ENCODE data around the gene CFAP61.
"Not testable (repeated sequence)": the region's sequence is repeated elsewhere in the genome, so short reads cannot be mapped to it uniquely, and the experiment has no call there.

Gene CFAP61

DNA sequence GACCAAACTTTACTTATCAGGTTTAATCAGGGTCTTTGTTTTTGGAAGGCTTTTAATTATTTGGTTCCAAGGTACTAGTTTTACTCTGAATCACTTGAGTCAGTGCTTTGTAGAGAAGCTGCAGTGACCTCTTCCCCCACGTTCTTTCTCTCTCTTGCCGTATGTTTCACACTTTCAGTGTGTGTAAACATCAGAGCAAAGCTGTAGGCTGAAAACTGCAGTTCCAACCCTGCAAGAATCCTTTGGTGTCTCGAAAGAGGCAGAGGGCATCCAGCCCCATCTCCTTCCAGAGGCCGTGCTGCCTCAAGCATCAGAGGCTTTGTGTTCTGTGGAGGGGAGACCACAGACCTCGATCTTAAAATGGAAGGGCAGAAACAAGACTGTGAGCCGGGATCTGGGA is 42.1 kb downstream of the CFAP61 start:
- no peak for DNase-seq

DNA sequence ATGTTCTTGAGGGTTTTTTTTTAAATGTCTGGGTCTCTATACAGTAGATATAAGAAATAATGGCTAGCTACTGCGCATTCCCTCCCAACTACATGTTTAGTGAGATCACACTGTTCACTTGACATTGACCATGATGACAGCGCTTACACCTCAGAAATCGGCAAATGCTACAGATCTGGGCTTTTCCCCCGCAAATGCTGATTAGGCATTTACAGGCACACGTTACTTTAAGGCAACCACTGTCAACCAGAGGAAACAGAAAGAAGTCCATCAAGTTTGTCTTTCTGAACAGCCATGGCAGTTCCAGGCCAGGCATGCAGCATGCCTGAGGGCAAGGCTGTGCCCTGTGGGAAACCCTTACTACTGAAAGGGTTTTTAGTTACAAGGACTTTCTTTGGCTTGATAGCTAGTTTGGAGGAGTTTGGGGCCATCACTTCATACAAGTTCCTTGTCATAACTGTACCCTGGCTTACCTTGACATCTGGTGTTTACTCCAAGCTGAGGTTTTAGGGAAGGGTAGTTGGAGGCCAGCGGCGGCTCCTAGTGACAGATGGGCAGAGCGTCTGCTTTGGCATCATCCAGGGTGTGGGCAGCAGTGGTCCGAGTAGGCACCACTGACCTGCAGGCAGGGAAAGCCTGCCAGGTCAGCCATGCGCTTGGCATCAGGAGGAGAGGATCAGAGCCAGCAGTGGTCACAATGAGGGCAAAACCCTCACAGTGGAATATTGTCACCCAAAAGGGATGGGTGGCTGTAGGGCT is 43.0 kb downstream of the CFAP61 start:
- DNase-seq = no peak

DNA sequence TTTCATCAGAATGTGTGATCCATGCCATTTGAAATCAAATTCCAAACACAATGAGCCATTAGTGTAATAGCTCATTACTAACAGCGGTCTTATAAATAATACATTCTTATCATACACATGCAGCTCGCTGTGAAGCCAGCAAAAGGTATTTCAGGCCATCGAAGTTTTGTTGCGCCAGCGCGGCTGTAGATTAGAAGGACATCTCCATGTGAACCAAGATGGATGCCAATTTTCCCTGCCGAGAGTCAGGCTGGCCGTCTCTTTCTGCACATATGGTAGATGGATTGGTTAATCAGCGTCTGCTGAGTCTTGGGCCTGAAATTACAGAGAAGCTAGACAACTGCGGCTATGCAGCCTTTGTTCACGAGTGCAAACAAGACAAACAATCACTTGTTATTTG is 44.1 kb downstream of the CFAP61 start:
- no peak for DNase-seq

DNA sequence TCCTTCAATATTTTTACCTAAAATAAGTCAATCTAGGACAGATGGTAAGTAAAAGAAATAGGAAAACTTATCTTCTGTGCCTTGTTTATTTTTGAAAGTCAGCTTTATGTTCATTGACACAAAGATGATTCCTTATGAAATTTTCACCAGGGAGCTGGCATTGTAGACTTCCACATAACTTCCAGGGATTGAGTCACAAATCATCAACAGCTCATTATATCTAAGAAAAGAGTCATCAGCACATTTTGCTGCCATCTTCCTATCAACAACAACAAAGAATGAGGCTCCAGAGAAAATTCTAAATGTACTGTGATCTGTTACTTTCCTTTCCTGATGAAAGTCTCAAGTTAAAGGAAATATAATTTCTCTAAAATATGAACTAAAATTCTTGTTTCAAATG is 48.5 kb downstream of the CFAP61 start:
- DNase-seq = no peak

GRCh38 chr20:20102163-20102562 is 49.8 kb downstream of the CFAP61 start:
- peak; percentile 2 for DNase-seq

DNA sequence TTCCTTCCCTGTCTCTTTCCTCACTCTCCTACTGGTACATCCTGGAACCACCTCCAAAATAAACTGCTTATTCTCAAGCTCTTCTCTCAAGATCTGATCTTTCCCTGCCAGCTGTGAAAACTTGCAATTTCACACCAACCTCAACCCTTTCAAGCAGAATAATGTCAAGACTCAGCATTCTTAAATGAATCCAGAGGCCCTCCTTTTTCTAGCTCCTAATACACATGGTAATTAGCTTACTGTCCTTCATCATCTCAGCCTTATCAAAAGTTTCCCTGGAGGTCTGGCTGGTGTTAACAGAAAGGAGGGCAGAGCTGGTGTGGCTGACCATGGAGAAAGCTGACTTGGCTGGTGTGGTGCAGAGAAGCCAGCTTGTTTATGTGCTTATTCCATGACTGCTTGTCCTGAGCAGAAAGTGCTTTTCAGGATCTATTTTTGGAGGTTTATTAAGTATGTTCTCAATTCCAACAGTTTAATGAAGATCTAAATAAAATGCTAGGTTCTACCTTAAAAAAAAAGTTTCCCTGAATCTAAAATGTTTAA is 50.5 kb downstream of the CFAP61 start:
- DNase-seq = no peak

DNA sequence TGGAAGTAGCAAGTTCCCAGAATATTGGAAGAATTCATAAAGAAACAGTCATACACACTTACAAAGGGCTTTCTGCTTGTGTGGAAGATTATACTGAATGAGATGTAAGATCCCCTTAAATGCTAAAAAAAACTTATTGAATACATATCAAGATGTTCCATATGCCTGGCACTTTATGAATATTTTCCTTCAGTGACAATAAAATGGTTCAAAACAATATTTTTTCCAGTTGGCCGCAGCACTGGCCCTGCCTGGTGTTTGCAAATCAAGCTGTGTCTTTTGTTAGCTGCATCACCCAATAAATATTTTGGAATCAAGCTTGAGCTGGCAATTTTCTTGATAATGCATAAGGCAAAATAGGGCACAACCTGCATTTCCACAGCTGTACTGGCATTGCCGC is 51.2 kb downstream of the CFAP61 start:
- DNase-seq = no peak

GRCh38 chr20:20123187-20123586 is 70.9 kb downstream of the CFAP61 start:
- not testable (repeated sequence) for DNase-seq

- DNase-seq = peak; percentile 11
These were observed 78.1 kb downstream of the CFAP61 start for GRCh38 chr20:20130399-20130798.

DNA sequence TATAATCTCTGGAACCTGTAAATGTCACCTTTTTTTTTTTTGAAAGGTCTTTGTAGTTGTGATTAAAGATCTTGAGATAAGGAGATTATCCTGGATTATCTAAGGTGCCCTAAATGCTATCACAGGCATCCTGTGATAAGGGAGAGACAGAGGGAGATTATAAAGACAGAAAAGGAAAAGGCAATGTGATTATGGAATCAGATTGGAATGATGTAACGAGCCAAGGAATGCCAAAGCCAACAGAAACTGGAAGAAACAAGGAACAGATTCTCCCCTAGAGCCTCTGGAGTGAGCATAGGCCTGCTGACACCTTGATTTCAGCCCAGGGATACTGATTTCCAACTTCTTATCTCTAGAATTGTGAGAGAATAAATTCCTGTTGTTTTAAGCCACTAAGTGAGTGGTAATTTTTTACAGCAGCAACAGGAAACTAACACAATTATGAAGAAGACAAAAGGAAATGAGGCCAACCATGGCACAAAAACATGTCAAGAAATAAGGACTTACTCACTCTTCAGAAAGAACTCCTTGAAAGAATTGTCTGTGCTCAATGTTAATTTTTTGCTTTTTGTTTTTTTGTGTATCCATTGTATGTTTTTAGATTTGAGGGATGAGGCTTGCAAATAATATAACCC is 82.7 kb downstream of the CFAP61 start:
- DNase-seq = no peak

- DNase-seq = no peak
These were observed 84.0 kb downstream of the CFAP61 start for GRCh38 chr20:20136313-20136712.

- DNase-seq = no peak
These were observed 85.5 kb downstream of the CFAP61 start for GRCh38 chr20:20137851-20138250.

GRCh38 chr20:20138301-20139064 is 86.2 kb downstream of the CFAP61 start:
- no peak for DNase-seq

DNA sequence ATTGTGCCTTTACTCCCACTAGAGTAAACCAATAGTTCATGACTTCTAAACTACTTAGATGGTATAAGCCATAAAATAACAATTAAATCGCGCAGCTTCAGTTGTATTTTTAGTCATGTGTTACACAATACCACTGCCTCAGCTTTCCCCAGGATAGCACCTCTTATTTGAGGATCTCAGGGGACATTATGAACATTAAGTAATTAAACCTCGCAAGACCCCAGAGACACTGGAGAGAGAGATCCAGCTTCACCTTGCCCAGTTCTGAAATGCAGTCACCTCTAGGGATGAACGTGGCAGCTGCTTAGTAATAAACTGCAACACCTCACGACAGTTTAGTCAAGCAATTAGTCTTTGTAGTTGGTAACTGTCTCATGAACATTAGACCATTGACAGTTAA is 87.1 kb downstream of the CFAP61 start:
- DNase-seq = no peak

DNA sequence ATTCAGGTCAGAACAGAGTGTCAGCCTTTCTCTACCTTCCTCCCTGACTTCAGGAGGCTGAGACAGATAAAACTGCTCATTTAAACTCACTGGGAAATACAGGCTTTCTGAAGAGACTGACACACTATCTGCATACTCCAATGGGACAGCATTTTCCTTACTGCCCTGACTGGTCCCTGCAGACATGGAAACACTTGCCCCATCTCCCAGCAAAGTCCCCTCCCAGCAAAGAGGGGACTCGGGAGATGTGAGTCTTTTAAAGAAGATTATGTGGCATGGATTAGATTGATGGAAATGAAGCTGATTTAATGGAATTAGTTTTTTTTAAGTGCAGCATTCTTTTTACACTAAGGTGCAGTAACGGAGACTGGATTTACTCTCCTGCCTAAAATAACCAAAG is 90.8 kb downstream of the CFAP61 start:
- DNase-seq = no peak

GRCh38 chr20:20143646-20144045 is 91.3 kb downstream of the CFAP61 start:
- no peak for DNase-seq

GRCh38 chr20:20148779-20149178 is 96.4 kb downstream of the CFAP61 start:
- no peak for DNase-seq

DNA sequence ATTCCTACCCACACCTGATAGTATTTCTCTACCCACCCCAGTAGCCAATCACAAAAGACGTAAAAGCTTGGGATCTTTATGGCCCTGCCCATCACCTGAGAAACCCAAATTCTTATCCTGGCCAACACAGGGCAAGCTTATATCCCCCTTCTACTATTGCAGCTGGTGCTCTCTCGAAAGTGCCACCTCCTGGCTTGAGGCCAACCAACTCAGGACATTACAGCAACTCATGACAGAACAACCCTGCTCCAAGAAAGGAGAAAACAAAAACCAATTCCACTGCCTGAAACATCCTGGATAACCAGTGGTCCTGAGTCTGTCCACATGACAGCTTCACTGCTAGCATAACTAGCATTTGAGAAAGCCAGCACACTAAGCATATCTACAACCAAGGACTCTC is 97.9 kb downstream of the CFAP61 start:
- no peak for DNase-seq

GRCh38 chr20:20160520-20160919 is 108.2 kb downstream of the CFAP61 start:
- DNase-seq = no peak

DNA sequence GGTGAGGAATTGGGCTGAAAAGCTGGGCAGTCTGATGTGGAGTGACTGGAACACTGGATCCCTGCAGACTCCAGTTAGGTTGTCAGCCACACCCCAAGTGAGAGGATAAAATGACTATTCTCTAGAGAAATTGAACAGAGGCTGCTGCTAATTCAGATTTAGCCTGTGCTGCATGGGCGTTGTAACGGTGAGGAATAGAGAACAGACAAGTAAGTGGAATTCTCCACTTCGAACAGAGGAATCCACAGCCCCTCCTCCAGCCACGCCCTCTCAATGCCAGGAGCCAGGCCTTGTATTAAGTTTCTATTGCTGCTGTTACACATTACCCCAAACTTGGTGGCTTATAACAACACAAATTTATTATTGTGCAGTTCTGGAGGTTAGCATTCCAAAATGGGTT is 109.3 kb downstream of the CFAP61 start:
- no peak for DNase-seq

- DNase-seq = no peak
These were observed 115.4 kb downstream of the CFAP61 start for GRCh38 chr20:20167698-20168097.

- DNase-seq = no peak
These were observed 120.9 kb downstream of the CFAP61 start for GRCh38 chr20:20173254-20173653.

DNA sequence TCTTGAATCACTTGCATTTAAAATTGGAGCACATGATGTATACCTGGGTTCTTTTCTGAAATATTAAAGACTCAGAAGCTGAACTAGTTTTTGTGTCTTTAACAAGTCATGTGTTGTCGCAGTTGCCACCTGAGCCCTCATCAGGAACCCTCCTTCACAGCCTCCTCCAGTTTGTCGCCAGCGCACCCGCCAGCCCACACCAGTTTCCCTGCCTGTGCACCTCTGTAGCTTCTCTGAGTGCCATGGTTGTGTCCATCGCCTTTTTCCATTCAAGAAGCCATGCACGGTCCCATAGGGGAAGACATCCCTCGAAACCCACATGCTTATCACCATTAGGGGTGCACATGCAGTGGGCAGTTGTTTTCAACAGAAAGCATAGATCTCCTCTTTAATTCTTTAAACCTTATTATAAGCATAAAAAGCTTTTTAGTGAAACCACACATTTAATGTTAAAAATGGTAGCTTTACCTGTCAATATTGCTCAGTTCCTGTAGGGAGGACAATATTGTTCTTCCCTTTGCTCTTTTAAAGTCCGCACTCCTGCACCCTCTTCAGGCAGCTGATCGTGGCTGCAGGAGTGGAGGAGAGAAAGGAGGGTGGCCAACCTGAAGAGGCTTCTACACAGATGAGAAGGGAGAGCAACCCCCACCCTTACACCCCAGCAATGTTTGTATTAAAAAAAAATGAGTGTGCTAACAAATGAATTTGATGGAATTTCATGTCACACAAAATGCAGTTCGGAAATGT is 121.9 kb downstream of the CFAP61 start:
- no peak for DNase-seq
